Astrocyte (in vitro differentiated cells and primary cell): Measurements from ENCODE around the gene NCAM2. TPM values are rescaled to one million over a fixed set of nuclear protein-coding genes. Genes with fewer than 3 reads are reported as not detected.

Experiments used
- DNase-seq: peaks from one replicate; pipeline ENCODE4 v3.0.0-alpha.2; 2010; ENCODE audit warnings: low read depth
- FAIRE-seq: peaks from 2 replicates; lab custom pipeline; 2011; peaks lifted over from hg19 to GRCh38; lab: Jason Lieb, UNC
- H2AFZ ChIP-seq: 2 replicates; pipeline ENCODE4 v1.6.0; 2012; ENCODE audit warnings: low read depth, low read length, inconsistent platforms
- H3K27ac ChIP-seq: 2 replicates; pipeline ENCODE4 v1.5.1; 2011; ENCODE audit warnings: low read depth, low read length, inconsistent platforms
- H3K27me3 ChIP-seq: 2 replicates; pipeline ENCODE4 v1.6.0; 2011; ENCODE audit warnings: low read length, inconsistent platforms; ENCODE audit not compliant: insufficient read depth
- H3K36me3 ChIP-seq: 2 replicates; pipeline ENCODE4 v1.5.1; 2011; ENCODE audit warnings: low read length, inconsistent platforms; ENCODE audit not compliant: insufficient read depth
- H3K4me1 ChIP-seq: 2 replicates; pipeline ENCODE4 v1.5.1; 2011; ENCODE audit warnings: low read length, inconsistent platforms; ENCODE audit not compliant: insufficient read depth
- H3K4me2 ChIP-seq: 2 replicates; pipeline ENCODE4 v1.6.0; 2012; ENCODE audit warnings: low read length, inconsistent platforms
- H3K4me3 ChIP-seq: 2 replicates; pipeline ENCODE4 v1.5.1; 2011; ENCODE audit warnings: low read depth, mild to moderate bottlenecking, low read length, inconsistent platforms; ENCODE audit not compliant: insufficient read depth
- H3K79me2 ChIP-seq: 2 replicates; pipeline ENCODE4 v1.6.0; 2012; ENCODE audit warnings: mild to moderate bottlenecking, low read length, inconsistent platforms; ENCODE audit not compliant: insufficient read depth
- H3K9ac ChIP-seq: 2 replicates; pipeline ENCODE4 v1.6.0; 2012; ENCODE audit warnings: mild to moderate bottlenecking, low read length, inconsistent platforms
- H3K9me3 ChIP-seq: 2 replicates; pipeline ENCODE4 v1.5.1; 2012; ENCODE audit warnings: low read depth, mild to moderate bottlenecking, low read length, inconsistent platforms; ENCODE audit not compliant: insufficient read depth
- H4K20me1 ChIP-seq: 2 replicates; pipeline ENCODE4 v1.6.0; 2012; ENCODE audit warnings: low read length, inconsistent platforms; ENCODE audit not compliant: insufficient read depth
- H3K27ac Mint-ChIP-seq: one replicate; pipeline ENCODE4 v1.8.0; 2021; ENCODE audit warnings: mild to moderate bottlenecking, mixed read lengths; ENCODE audit not compliant: unreplicated experiment
- H3K27me3 Mint-ChIP-seq: one replicate; pipeline ENCODE4 v1.8.0; 2021; ENCODE audit warnings: low read depth, mixed read lengths; ENCODE audit not compliant: unreplicated experiment
- H3K36me3 Mint-ChIP-seq: one replicate; pipeline ENCODE4 v1.8.0; 2021; ENCODE audit warnings: low read depth, mixed read lengths; ENCODE audit not compliant: unreplicated experiment
- H3K4me1 Mint-ChIP-seq: one replicate; pipeline ENCODE4 v1.8.0; 2021; ENCODE audit warnings: low read depth, mixed read lengths; ENCODE audit not compliant: unreplicated experiment
- H3K4me3 Mint-ChIP-seq: one replicate; pipeline ENCODE4 v1.8.0; 2021; ENCODE audit warnings: mild to moderate bottlenecking, moderate library complexity, mixed read lengths; ENCODE audit not compliant: unreplicated experiment
- H3K9me3 Mint-ChIP-seq: one replicate; pipeline ENCODE4 v1.8.0; 2021; ENCODE audit warnings: mild to moderate bottlenecking, mixed read lengths; ENCODE audit not compliant: unreplicated experiment
- CTCF ChIP-seq: IDR thresholded peaks from 2 replicates; pipeline ENCODE4 v1.5.1; 2011; ENCODE audit warnings: low read depth, mild to moderate bottlenecking, inconsistent platforms, low read length, moderate library complexity; ENCODE audit not compliant: insufficient read depth
- EZH2 ChIP-seq: IDR thresholded peaks from 2 replicates; pipeline ENCODE4 v1.6.1; 2012; ENCODE audit warnings: mild to moderate bottlenecking, low read length, inconsistent platforms; ENCODE audit not compliant: insufficient read depth
- total RNA-seq: library from RNA; stranded (reverse); gene quantifications from 2 replicates; pipeline ENCODE4 v1.2.1, GENCODE V29; 2021

Gene NCAM2
- total RNA-seq, 1 donor from 2014 or later = 6.8 TPM

GRCh38 chr21:21291883-21292569, 293.8 kb downstream of the NCAM2 start:
- H3K79me2 ChIP-seq = no peaks in the 10 kb centered on the region
- no peaks in the 10 kb centered on the region for H4K20me1 ChIP-seq
- H2AFZ ChIP-seq = no peak overlapping the region
- no peaks in the 10 kb centered on the region for H3K27me3 ChIP-seq
- Mint-ChIP-seq H3K4me3 (no peak overlapping the region), H3K27ac (no peak overlapping the region), H3K4me1 (no peaks in the 10 kb centered on the region), H3K36me3 (no peaks in the 10 kb centered on the region), H3K27me3 (no peaks in the 10 kb centered on the region), H3K9me3 (no peaks in the 10 kb centered on the region)
- no peak overlapping the region for H3K27ac ChIP-seq
- no peaks in the 10 kb centered on the region for H3K4me1 ChIP-seq
- no peak overlapping the region for H3K4me2 ChIP-seq
- no peaks in the 10 kb centered on the region for H3K9me3 ChIP-seq
- DNase-seq (no peak), FAIRE-seq (no peak)
- no peak overlapping the region for H3K4me3 ChIP-seq
- H3K36me3 ChIP-seq = no peaks in the 10 kb centered on the region
- no peak for TF ChIP-seq CTCF
- no peak for TF ChIP-seq EZH2
- H3K9ac ChIP-seq = no peak overlapping the region

GRCh38 chr21:21295303-21295702, 297.1 kb downstream of the NCAM2 start:
- Mint-ChIP-seq H3K4me3 (no peak overlapping the region), H3K4me1 (no peaks in the 10 kb centered on the region), H3K9me3 (no peaks in the 10 kb centered on the region), H3K36me3 (no peaks in the 10 kb centered on the region), H3K27ac (no peak overlapping the region), H3K27me3 (no peaks in the 10 kb centered on the region)
- DNase-seq = no peak
- Histone ChIP-seq H4K20me1 (no peaks in the 10 kb centered on the region), H3K4me2 (no peak overlapping the region), H3K27ac (no peak overlapping the region), H3K4me1 (no peaks in the 10 kb centered on the region), H2AFZ (no peak overlapping the region), H3K9ac (no peak overlapping the region), H3K36me3 (no peaks in the 10 kb centered on the region), H3K9me3 (no peaks in the 10 kb centered on the region), H3K79me2 (no peaks in the 10 kb centered on the region), H3K27me3 (no peaks in the 10 kb centered on the region), H3K4me3 (no peak overlapping the region)
- TF ChIP-seq EZH2 = no peak
- TF ChIP-seq CTCF = no peak
- no peak for FAIRE-seq

DNA sequence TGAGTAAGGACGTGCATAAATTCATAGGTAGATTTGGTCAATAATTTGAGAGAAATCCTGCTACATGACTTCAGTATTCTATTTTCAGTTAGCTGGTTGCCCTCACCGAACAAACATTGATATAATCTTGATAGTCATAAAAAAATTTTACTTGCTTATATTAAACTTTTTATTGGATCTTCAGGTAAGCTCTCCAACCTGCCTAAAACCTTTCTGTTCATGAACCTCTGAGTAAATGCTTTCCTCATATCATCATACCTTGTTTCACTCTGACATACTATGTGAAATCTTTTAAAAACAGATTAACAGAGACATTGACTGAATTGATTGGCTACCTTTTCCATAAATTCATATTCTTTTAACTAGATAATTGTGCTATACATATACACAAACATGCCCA, 299.0 kb downstream of the NCAM2 start:
- no peak overlapping the region for H3K4me3 Mint-ChIP-seq
- no peak overlapping the region for H2AFZ ChIP-seq
- no peaks in the 10 kb centered on the region for H3K36me3 Mint-ChIP-seq
- H3K9me3 ChIP-seq = no peaks in the 10 kb centered on the region
- no peaks in the 10 kb centered on the region for H3K27me3 ChIP-seq
- no peaks in the 10 kb centered on the region for H4K20me1 ChIP-seq
- no peak overlapping the region for H3K4me3 ChIP-seq
- H3K4me1 ChIP-seq = no peaks in the 10 kb centered on the region
- no peaks in the 10 kb centered on the region for H3K36me3 ChIP-seq
- H3K79me2 ChIP-seq = no peaks in the 10 kb centered on the region
- no peak for TF ChIP-seq CTCF
- no peak for TF ChIP-seq EZH2
- no peak overlapping the region for H3K9ac ChIP-seq
- no peaks in the 10 kb centered on the region for H3K9me3 Mint-ChIP-seq
- no peak for FAIRE-seq
- no peak overlapping the region for H3K4me2 ChIP-seq
- H3K27ac Mint-ChIP-seq = no peak overlapping the region
- no peaks in the 10 kb centered on the region for H3K27me3 Mint-ChIP-seq
- no peak for DNase-seq
- H3K4me1 Mint-ChIP-seq = no peaks in the 10 kb centered on the region
- H3K27ac ChIP-seq = no peak overlapping the region
